Osteoblast (primary cell): Measurements from ENCODE around the gene DPM3. TPM values are rescaled to one million over a fixed set of nuclear protein-coding genes. Genes with fewer than 3 reads are reported as not detected.
A peak's percentile ranks its signal among the peaks of the same experiment; 100 is the strongest.
"Not testable (repeated sequence)": the region's sequence is repeated elsewhere in the genome, so short reads cannot be mapped to it uniquely, and the experiment has no call there.

Experiments used
- DNase-seq: peaks from one replicate; pipeline ENCODE4 v3.0.0; 2011; ENCODE audit warnings: low spot score, mixed read lengths; ENCODE audit not compliant: insufficient read length; ENCODE audit errors: missing footprints
- H2AFZ ChIP-seq: 2 replicates; pipeline ENCODE4 v1.6.0; 2011; ENCODE audit warnings: mild to moderate bottlenecking, low read length
- H3K27ac ChIP-seq: 2 replicates; pipeline ENCODE4 v1.5.1; 2011; ENCODE audit warnings: mild to moderate bottlenecking, low read depth, low read length, moderate library complexity
- H3K27me3 ChIP-seq: 2 replicates; pipeline ENCODE4 v1.6.0; 2012; ENCODE audit warnings: mild to moderate bottlenecking, control low read depth, inconsistent platforms, low read length, moderate library complexity; ENCODE audit not compliant: insufficient read depth
- H3K36me3 ChIP-seq: 2 replicates; pipeline ENCODE4 v1.5.1; 2011; ENCODE audit warnings: mild to moderate bottlenecking, low read length, control low read depth, moderate library complexity; ENCODE audit not compliant: insufficient read depth
- H3K4me1 ChIP-seq: 2 replicates; pipeline ENCODE4 v1.5.1; 2011; ENCODE audit warnings: mild to moderate bottlenecking, low read length, control low read depth, moderate library complexity; ENCODE audit not compliant: insufficient read depth
- H3K4me2 ChIP-seq: 2 replicates; pipeline ENCODE4 v1.6.0; 2011; ENCODE audit warnings: mild to moderate bottlenecking, low read length; ENCODE audit not compliant: insufficient read depth
- H3K4me3 ChIP-seq: fragments of 200-600 bp; sonication (generic); 3 replicates; pipeline ENCODE4 v1.5.1; 2012; ENCODE audit warnings: mild to moderate bottlenecking, low read length, inconsistent platforms; ENCODE audit not compliant: insufficient read depth
- H3K79me2 ChIP-seq: 2 replicates; pipeline ENCODE4 v1.6.0; 2012; ENCODE audit warnings: mild to moderate bottlenecking, low read length, control low read depth, inconsistent platforms; ENCODE audit not compliant: insufficient read depth
- H3K9me3 ChIP-seq: 2 replicates; pipeline ENCODE4 v1.5.1; 2011; ENCODE audit warnings: low read depth, low read length, control low read depth
- H4K20me1 ChIP-seq: 2 replicates; pipeline ENCODE4 v1.6.0; 2012; ENCODE audit warnings: mild to moderate bottlenecking, low read length, control low read depth; ENCODE audit not compliant: insufficient read depth
- total RNA-seq: library from RNA; depleted of rRNA; stranded (reverse); fragments of >200 nt; gene quantifications from 2 replicates; pipeline ENCODE4 v1.2.3, GENCODE V29; 2012
- TF ChIP-seq, protein P1 (sequence below): IDR thresholded peaks from 2 replicates; pipeline ENCODE4 v1.5.1; 2011; ENCODE audit warnings: mild to moderate bottlenecking, low read depth, low read length, moderate library complexity; ENCODE audit errors: extremely low read depth

The DPM3 gene
- total RNA-seq: 15.9 and 34.4 TPM in 2 replicates

DNA sequence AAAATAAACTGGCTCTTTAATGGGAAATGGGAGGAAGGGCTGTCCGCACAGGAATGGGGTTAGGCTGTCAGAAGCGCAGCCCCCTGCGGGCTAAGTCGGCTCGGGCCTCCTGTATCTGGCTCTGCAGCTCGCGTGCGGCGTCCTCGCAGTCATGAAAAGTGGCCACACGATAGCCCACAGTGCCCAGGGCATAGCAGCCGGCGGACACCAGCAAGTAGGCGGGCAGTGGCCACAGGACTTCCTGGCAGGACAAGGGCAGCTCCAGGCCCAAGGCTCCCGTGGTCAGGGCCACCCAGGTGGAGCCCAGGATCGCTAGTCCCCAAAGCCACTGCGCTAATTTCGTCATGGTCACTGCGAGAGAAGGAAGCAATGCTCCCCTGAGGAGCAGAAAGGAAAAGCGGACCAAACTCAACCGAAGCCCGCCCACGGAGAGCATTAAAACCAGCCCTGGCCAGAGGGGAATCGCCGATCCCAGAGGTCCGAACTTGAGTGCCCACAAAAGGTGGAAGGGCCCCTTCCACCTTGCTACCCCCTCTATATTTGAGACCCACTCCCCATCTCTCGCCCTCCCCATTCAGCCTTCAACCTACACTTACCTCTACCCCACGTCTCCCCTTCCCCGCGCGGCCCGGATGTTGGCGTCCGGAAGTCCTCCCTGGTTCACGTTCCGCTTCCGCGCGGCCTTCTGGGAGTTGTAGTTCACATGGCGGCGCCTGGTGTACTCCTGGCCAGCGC is at the start of gene DPM3:
DPM3 (minus strand) TSS at position 637 of the 735 bp plus-strand sequence; CDS start at position 346, 291 bp downstream.
- H3K4me1 ChIP-seq: peaks cover 17% of the 10 kb centered on the region
- H3K9me3 ChIP-seq: no peaks in the 10 kb centered on the region
- H3K36me3 ChIP-seq: peaks cover 9% of the 10 kb centered on the region
- peak within 1 kb of the TSS; percentile 94 for H2AFZ ChIP-seq
- no peaks in the 10 kb centered on the region for H3K27me3 ChIP-seq
- peak within 1 kb of the TSS; percentile 79 for H3K4me2 ChIP-seq
- H3K79me2 ChIP-seq: peaks cover 34% of the 10 kb centered on the region
- peak; percentile 97 for DNase-seq
- no peaks in the 10 kb centered on the region for H4K20me1 ChIP-seq
- TF ChIP-seq, protein P1, sequence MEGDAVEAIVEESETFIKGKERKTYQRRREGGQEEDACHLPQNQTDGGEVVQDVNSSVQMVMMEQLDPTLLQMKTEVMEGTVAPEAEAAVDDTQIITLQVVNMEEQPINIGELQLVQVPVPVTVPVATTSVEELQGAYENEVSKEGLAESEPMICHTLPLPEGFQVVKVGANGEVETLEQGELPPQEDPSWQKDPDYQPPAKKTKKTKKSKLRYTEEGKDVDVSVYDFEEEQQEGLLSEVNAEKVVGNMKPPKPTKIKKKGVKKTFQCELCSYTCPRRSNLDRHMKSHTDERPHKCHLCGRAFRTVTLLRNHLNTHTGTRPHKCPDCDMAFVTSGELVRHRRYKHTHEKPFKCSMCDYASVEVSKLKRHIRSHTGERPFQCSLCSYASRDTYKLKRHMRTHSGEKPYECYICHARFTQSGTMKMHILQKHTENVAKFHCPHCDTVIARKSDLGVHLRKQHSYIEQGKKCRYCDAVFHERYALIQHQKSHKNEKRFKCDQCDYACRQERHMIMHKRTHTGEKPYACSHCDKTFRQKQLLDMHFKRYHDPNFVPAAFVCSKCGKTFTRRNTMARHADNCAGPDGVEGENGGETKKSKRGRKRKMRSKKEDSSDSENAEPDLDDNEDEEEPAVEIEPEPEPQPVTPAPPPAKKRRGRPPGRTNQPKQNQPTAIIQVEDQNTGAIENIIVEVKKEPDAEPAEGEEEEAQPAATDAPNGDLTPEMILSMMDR: no peak
- peak within 1 kb of the TSS; percentile 85 for H3K27ac ChIP-seq
- peak within 1 kb of the TSS; percentile 89 for H3K4me3 ChIP-seq

DNA sequence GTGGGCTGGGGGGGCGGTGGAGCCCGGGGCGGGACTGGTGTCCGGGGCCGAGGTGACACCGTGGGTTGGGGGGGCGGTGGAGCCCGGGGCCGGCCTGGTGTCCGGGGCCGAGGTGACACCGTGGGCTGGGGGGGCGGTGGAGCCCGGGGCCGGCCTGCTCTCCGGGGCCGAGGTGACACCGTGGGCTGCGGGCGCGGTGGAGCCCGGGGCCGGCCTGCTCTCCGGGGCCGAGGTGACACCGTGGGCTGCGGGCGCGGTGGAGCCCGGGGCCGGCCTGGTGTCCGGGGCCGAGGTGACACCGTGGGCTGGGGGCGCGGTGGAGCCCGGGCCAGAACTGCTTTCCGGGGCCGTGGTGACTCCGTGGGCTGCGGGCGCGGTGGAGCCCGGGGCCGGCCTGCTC is 49.6 kb upstream of the DPM3 start:
- peaks cover 15% of the 10 kb centered on the region for H3K4me1 ChIP-seq
- not testable (repeated sequence) for H3K27ac ChIP-seq, H3K9me3 ChIP-seq, H3K79me2 ChIP-seq, H2AFZ ChIP-seq, H3K36me3 ChIP-seq, H4K20me1 ChIP-seq, DNase-seq, H3K27me3 ChIP-seq, H3K4me3 ChIP-seq, H3K4me2 ChIP-seq

- Histone ChIP-seq H3K27ac (no peak overlapping the region), H4K20me1 (no peaks in the 10 kb centered on the region), H3K4me3 (no peak overlapping the region), H3K9me3 (no peaks in the 10 kb centered on the region), H2AFZ (no peak overlapping the region), H3K4me1 (peaks cover 4% of the 10 kb centered on the region), H3K27me3 (no peaks in the 10 kb centered on the region), H3K79me2 (no peaks in the 10 kb centered on the region), H3K36me3 (no peaks in the 10 kb centered on the region), H3K4me2 (no peak overlapping the region)
- TF ChIP-seq, protein P1: no peak
- peak; percentile 58 for DNase-seq
Measured at GRCh38 chr1:155188268-155188667, 47.9 kb upstream of the DPM3 start.

GRCh38 chr1:155187456-155187891 is 47.1 kb upstream of the DPM3 start:
- H3K4me3 ChIP-seq: no peak overlapping the region
- TF ChIP-seq, protein P1: no peak
- H3K4me2 ChIP-seq: no peak overlapping the region
- no peaks in the 10 kb centered on the region for H3K4me1 ChIP-seq
- H2AFZ ChIP-seq: no peak overlapping the region
- H3K9me3 ChIP-seq: no peaks in the 10 kb centered on the region
- H3K79me2 ChIP-seq: no peaks in the 10 kb centered on the region
- H4K20me1 ChIP-seq: no peaks in the 10 kb centered on the region
- H3K27ac ChIP-seq: no peak overlapping the region
- no peaks in the 10 kb centered on the region for H3K27me3 ChIP-seq
- H3K36me3 ChIP-seq: no peaks in the 10 kb centered on the region
- DNase-seq: peak; percentile 80
